ENCODE results near the gene SMIM22. TPM values are rescaled to one million over a fixed set of nuclear protein-coding genes. Genes with fewer than 3 reads are reported as not detected.

The SMIM22 gene
- total RNA-seq, 1 donor from 2014 or later, result not detected

GRCh38 chr16:4795828-4796572 lies 831 bp downstream of the SMIM22 start:
- Mint-ChIP-seq H3K4me1 (peaks cover 5% of the 10 kb centered on the region), H3K36me3 (ENCODE audit: low read depth) (no peaks in the 10 kb centered on the region), H3K9me3 (no peaks in the 10 kb centered on the region), H3K4me3 (no peak overlapping the region), H3K27ac (no peak overlapping the region), H3K27me3 (peaks cover 1% of the 10 kb centered on the region)
- no peak for DNase-seq
- intact Hi-C loops (cut with micrococcal nuclease), result no loop called here

- Mint-ChIP-seq H3K27ac (no peak overlapping the region), H3K27me3 (no peaks in the 10 kb centered on the region)
- intact Hi-C loops (cut with micrococcal nuclease), result no loop called here
Measured at GRCh38 chr16:4796982-4797804, 2.0 kb downstream of the SMIM22 start.

DNA sequence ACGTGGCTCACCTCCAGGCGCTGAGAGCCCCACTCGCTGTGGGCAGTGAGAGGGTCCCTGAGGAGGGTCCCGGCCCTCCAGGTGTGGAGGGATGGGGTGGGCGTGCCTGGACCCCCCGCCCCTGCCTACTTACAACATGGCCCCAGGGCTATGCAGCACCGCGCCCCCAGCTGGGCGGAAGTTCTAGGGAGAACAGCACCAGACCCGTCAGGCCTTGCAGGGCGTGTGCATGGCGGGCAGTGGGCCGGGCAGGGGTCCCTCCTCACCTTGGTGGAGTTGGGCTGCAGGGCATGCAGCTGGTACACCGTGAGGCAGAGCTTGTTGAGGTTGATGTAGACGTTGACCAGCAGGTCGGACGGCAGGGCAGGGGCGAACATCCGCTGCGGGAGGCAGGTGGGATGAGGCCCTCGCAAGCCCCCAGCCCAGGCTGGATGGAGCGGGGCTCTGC lies 2.7 kb downstream of the SMIM22 start:
- no peak overlapping the region for H3K27ac Mint-ChIP-seq

More at GRCh38 chr16:4796982-4797804, 2.0 kb downstream of the SMIM22 start:
- Mint-ChIP-seq H3K9me3 (no peaks in the 10 kb centered on the region), H3K4me3 (no peak overlapping the region), H3K36me3 (ENCODE audit: low read depth) (no peaks in the 10 kb centered on the region), H3K4me1 (peaks cover 2% of the 10 kb centered on the region)
- no peak for DNase-seq

GRCh38 chr16:4798456-4798855 lies 3.3 kb downstream of the SMIM22 start:
- H3K9me3 Mint-ChIP-seq, result no peaks in the 10 kb centered on the region
- no peaks in the 10 kb centered on the region for H3K36me3 Mint-ChIP-seq (ENCODE audit: low read depth)
- intact Hi-C loops (cut with micrococcal nuclease), result no loop called here
- peaks cover 3% of the 10 kb centered on the region for H3K4me1 Mint-ChIP-seq
- DNase-seq, result no peak
- H3K27ac Mint-ChIP-seq, result no peak overlapping the region
- H3K27me3 Mint-ChIP-seq, result no peaks in the 10 kb centered on the region
- no peak overlapping the region for H3K4me3 Mint-ChIP-seq

More for the DNA sequence above, 2.7 kb downstream of the SMIM22 start:
- Mint-ChIP-seq H3K4me1 (peaks cover 2% of the 10 kb centered on the region), H3K9me3 (no peaks in the 10 kb centered on the region), H3K27me3 (no peaks in the 10 kb centered on the region), H3K36me3 (ENCODE audit: low read depth) (no peaks in the 10 kb centered on the region), H3K4me3 (no peak overlapping the region)
- DNase-seq, result no peak
- intact Hi-C loops (cut with micrococcal nuclease), result no loop called here

- intact Hi-C loops (cut with micrococcal nuclease), result no loop called here
- H3K36me3 Mint-ChIP-seq (ENCODE audit: low read depth), result peaks cover 5% of the 10 kb centered on the region
- H3K9me3 Mint-ChIP-seq, result no peaks in the 10 kb centered on the region
- no peak overlapping the region for H3K27ac Mint-ChIP-seq
- peak overlapping the region; percentile 30 for H3K4me3 Mint-ChIP-seq
- DNase-seq, result no peak
- no peaks in the 10 kb centered on the region for H3K27me3 Mint-ChIP-seq
- peaks cover 7% of the 10 kb centered on the region for H3K4me1 Mint-ChIP-seq
Measured at GRCh38 chr16:4799171-4799855, 4.1 kb downstream of the SMIM22 start.

DNA sequence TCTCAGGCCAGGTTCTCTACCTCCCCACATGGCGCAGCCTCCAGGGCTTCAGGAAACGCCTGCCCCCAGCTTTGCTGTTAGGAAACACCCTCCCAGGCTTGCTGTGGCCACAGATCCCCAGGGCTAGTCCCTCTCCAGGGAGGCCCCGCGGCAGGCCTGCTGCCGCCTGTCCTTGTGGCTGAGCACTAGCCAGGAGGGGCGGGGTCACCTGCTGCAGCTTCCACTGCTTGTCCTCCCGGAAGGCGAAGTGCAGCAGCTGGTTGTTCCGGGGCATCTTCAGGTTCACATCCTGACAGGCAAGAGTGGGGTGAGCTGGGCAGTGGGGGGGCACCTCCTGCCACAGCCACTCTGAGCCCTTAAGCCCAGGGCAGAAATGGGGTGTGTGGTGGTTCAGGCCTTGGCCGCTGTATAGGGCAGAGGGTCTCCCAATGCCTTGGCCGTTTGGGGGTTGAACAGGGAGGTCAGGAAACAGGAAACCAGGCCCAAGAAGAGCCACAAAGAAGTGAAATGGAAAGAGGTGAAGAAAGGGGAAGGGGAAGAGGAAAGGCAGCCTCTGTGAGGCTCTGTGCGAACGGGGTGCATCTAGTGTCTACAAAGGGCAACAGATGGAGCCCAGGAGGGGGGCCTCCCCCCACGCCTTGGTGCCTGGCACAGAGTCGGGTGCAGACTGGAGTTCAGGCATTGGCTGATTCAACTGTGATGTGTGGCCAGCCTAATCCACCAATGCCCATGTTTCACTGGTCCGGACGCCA lies 5.3 kb downstream of the SMIM22 start:
- Mint-ChIP-seq H3K27me3 (no peaks in the 10 kb centered on the region), H3K4me1 (peaks cover 7% of the 10 kb centered on the region), H3K4me3 (peak overlapping the region; percentile 6), H3K36me3 (ENCODE audit: low read depth) (peaks cover 14% of the 10 kb centered on the region), H3K27ac (no peak overlapping the region), H3K9me3 (no peaks in the 10 kb centered on the region)
- peak; percentile 66 for DNase-seq
- intact Hi-C loops (cut with micrococcal nuclease), result no loop called here

DNA sequence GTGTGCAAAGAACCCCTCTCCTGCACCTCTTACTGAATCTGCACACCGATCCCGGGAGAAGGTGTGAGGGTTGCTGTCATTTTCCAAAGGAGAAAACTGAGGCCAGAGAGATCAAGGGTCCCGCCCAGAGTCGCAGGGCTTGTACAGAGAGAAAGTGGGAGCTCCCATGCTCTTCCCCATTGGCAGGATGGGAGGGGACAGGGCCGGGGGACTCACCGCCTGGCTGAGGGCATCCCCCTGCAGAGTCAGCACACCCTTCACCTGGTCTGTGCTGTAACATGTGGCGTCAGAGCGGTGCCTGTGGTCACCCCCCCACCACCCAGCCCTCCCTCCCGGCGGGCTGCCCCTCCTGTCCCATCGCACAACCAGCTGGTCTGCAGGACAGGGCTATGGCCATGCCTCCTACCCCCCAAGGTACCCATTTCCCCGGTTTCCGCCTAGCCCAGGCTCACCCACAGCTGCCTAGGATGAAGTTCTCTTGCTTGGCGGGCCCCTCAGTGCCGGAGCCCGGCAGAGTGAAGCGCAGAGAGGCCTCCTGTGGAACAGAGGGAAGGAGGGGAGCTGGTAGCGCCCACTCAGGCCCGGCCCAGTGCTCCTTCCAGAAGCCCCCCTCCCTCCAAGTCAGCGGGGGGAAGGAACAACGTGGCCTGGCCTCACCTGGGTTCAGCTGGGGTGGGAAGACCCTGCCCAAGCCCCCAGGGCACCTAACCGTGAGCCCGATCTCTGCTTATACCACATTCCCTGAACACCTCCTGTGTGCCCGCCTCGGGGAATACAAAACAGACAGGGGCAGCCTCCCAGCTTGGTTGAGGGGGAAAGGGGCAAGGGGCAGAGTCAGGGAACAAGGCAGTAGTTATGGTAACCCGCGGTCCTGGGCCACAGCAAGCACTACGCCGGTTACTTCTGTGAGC lies 6.1 kb downstream of the SMIM22 start:
- Mint-ChIP-seq H3K27ac (no peak overlapping the region), H3K9me3 (no peaks in the 10 kb centered on the region), H3K36me3 (ENCODE audit: low read depth) (peaks cover 16% of the 10 kb centered on the region), H3K4me1 (peaks cover 7% of the 10 kb centered on the region), H3K27me3 (no peaks in the 10 kb centered on the region), H3K4me3 (peak overlapping the region; percentile 83)
- intact Hi-C loops (cut with micrococcal nuclease), result no loop called here
- no peak for DNase-seq

DNA sequence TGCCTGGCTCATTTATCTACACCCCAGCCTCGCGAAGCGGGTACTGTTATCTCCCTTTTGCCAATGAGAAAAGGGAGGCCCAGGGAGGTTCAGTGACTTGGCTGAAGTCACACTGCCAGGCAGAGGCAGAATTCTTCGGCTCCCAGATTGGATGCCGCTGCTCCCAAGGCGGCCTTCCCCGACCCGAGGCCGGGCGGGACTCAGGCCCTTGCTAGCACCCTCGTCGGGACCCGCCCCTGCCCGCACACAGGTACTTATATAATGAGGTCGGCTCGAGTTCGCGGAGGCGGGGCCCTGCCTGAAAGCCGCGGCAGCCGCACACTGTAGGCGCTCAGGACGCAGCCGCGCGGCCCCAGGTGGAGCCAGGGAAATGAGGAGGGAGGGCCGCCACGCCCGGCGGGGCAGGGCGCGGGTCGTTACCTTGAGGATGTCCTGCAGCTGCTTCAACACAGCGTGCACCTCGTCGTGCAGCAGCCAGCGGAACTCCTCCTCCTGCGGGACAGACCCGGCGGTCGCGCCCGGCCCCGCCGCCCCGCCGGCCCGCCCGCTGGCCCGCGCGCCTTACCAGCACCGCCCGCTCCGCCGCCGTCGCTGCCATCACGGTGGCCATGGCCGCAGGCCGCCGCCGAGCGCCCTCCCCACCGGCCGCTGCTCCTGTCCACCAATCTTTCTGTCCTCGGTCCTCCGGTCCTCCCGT lies 6.9 kb downstream of the SMIM22 start, which contains the start of gene ROGDI:
Gene ROGDI, minus strand, starts transcription at position 672 of the 697 bp plus-strand sequence. Its CDS starts 62 bp downstream, at position 610.
- H3K9me3 Mint-ChIP-seq, result no peaks in the 10 kb centered on the region
- H3K27ac Mint-ChIP-seq, result peak within 1 kb of the TSS; percentile 58
- peaks cover 19% of the 10 kb centered on the region for H3K36me3 Mint-ChIP-seq (ENCODE audit: low read depth)
- H3K4me3 Mint-ChIP-seq, result peak within 1 kb of the TSS; percentile 83
- intact Hi-C loops (cut with micrococcal nuclease), result loop anchor here (1.0 to 2.0 kb wide), 3 partner anchors 34 to 157 kb away; partner anchors contain the start of genes ANKS3, DNAAF8 and SEC14L5
- H3K4me1 Mint-ChIP-seq, result peaks cover 7% of the 10 kb centered on the region
- peak; percentile 96 for DNase-seq
- no peaks in the 10 kb centered on the region for H3K27me3 Mint-ChIP-seq

DNA sequence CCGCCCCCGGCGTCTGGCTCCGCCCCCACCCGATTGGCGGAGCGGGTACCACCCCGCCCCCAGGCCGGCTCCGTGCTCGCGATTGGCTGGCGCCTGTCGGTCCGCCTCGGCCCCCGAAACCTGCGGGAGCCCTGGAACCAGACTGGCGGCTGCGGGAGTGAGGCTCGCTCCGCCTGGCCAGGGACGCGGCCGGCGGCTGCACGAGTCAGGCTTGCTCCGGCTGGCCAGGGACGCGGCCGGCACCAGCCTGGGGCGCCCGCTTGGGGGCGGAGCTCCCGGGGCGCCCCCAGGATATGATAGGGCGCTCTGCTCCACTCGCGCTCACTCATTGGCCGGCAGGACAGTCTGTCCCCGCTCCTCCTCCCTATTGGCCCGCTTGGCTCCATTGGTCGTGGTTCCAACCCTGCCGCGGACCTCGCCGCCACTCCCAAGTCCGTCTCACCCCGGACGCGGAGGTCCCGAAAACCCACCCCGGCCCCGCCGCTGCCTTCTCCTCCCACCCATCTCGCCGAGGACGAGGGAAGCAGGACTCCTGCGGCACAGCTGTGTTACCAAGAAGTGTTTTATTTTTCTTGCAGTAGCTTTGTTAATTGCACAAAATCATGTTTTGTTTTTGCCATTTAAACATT lies 7.6 kb downstream of the SMIM22 start:
- Mint-ChIP-seq H3K27ac (no peak overlapping the region), H3K27me3 (no peaks in the 10 kb centered on the region), H3K9me3 (no peaks in the 10 kb centered on the region), H3K36me3 (ENCODE audit: low read depth) (peaks cover 26% of the 10 kb centered on the region), H3K4me3 (peak overlapping the region; percentile 83), H3K4me1 (peaks cover 7% of the 10 kb centered on the region)
- intact Hi-C loops (cut with micrococcal nuclease), result loop anchor here (1.0 to 2.0 kb wide), 3 partner anchors 34 to 156 kb away; partner anchors contain the start of genes ANKS3, DNAAF8 and SEC14L5
- peak; percentile 98 for DNase-seq

- intact Hi-C loops (cut with micrococcal nuclease), result loop anchor here (2.0 kb wide), 2 partner anchors 69 to 155 kb away; partner anchors contain the start of genes ANKS3, DNAAF8 and SEC14L5
- no peak for DNase-seq
- H3K4me3 Mint-ChIP-seq, result peak overlapping the region; percentile 83
- no peaks in the 10 kb centered on the region for H3K27me3 Mint-ChIP-seq
- no peak overlapping the region for H3K27ac Mint-ChIP-seq
- peaks cover 28% of the 10 kb centered on the region for H3K36me3 Mint-ChIP-seq (ENCODE audit: low read depth)
- no peaks in the 10 kb centered on the region for H3K9me3 Mint-ChIP-seq
- H3K4me1 Mint-ChIP-seq, result peaks cover 7% of the 10 kb centered on the region
Measured at GRCh38 chr16:4803401-4803844, 8.3 kb downstream of the SMIM22 start.

Data from activated CD4-positive, alpha-beta T cell treated with anti-CD3 and anti-CD28 coated beads, Interleukin-2, amount 10 ng/mL, durations not matched to agents 24 days and 14 days (primary cell).